Brain microvascular endothelial cell (primary cell): Measurements from ENCODE around the gene SLC35F1.

Experiments
- DNase-seq: peaks from one replicate; pipeline ENCODE4 v3.0.0-alpha.2; 2020
- H3K27ac ChIP-seq: fragments of 250-450 bp; sonication (Bioruptor Pico); 2 replicates; pipeline ENCODE4 v1.5.1; 2020; ENCODE audit warnings: mild to moderate bottlenecking, moderate library complexity
- H3K27me3 ChIP-seq: fragments of 250-450 bp; sonication (Bioruptor Pico); replicated peaks from 2 replicates; pipeline ENCODE4 v1.5.1; 2020; ENCODE audit warnings: mild to moderate bottlenecking
- H3K36me3 ChIP-seq: fragments of 250-450 bp; sonication (Bioruptor Pico); replicated peaks from 2 replicates; pipeline ENCODE4 v1.5.1; 2020; ENCODE audit warnings: mild to moderate bottlenecking
- H3K4me3 ChIP-seq: 2 replicates; pipeline ENCODE4 v1.5.1; 2011; ENCODE audit warnings: low read depth, mild to moderate bottlenecking, control low read depth, low read length, moderate library complexity
- in situ Hi-C: cut with HindIII; loops from 2 replicates; pipeline ENCODE4 v1.10.0; 2017; ENCODE audit warnings: low sequenced_read_pairs, low pct_ligation_motif_present
- TF ChIP-seq, protein P1 (sequence below): IDR thresholded peaks from 2 replicates; pipeline ENCODE4 v1.5.1; 2011; ENCODE audit warnings: low read depth, mild to moderate bottlenecking, moderate library complexity, low read length, control low read depth, inconsistent platforms; ENCODE audit errors: missing control alignments

Gene SLC35F1

DNA sequence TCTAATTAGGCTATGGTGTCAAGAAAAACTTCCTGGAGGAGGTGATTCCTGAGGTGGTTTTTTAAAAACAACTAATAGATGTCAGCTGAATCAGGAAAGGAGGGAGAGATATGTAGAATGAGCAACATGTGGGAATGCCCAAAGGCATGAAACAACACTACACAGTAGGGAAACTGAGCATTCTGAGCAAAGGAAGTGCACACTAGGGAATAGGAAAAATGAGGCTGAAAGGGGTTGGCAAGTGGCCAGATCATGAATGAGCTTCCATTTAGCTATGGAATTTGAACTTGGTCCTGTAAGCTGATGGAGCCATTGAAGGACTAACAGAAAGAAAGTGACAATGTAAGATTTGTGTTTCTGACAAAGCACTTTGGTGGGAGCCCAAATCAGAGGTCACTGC lies 16.9 kb upstream of the SLC35F1 start:
- Histone ChIP-seq H3K36me3 (no peaks in the 10 kb centered on the region), H3K27ac (no peak overlapping the region), H3K27me3 (no peaks in the 10 kb centered on the region), H3K4me3 (no peak overlapping the region)
- in situ Hi-C loops, result no loop called here
- TF ChIP-seq, protein P1, sequence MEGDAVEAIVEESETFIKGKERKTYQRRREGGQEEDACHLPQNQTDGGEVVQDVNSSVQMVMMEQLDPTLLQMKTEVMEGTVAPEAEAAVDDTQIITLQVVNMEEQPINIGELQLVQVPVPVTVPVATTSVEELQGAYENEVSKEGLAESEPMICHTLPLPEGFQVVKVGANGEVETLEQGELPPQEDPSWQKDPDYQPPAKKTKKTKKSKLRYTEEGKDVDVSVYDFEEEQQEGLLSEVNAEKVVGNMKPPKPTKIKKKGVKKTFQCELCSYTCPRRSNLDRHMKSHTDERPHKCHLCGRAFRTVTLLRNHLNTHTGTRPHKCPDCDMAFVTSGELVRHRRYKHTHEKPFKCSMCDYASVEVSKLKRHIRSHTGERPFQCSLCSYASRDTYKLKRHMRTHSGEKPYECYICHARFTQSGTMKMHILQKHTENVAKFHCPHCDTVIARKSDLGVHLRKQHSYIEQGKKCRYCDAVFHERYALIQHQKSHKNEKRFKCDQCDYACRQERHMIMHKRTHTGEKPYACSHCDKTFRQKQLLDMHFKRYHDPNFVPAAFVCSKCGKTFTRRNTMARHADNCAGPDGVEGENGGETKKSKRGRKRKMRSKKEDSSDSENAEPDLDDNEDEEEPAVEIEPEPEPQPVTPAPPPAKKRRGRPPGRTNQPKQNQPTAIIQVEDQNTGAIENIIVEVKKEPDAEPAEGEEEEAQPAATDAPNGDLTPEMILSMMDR, result no peak
- no peak for DNase-seq

DNA sequence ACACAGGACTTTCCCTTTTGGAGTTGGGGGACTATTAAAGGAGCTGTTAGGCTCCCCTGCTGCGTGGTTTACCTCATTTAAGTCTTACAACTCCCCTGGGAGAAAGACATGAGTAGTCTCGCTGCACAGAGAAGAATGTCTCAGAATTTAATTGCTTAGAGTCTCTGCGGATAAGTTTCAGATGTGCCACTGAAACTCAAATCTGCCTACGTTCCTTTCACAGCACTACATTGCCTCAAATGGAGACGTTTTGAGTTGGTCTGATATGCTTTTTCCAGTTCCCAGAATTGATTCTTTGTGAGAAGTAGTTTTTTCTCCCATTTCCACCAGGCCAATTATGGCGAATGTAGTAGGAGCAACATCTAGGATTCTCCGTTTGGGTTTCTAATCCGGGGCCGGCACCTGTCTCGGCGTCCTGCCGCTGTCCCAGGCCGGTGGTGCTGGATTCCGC lies 532 bp upstream of the SLC35F1 start:
- peak; percentile 22 for DNase-seq
- H3K4me3 ChIP-seq, result peak overlapping the region; percentile 57
- peaks cover 18% of the 10 kb centered on the region for H3K27me3 ChIP-seq
- in situ Hi-C loops, result no loop called here
- no peaks in the 10 kb centered on the region for H3K36me3 ChIP-seq
- TF ChIP-seq, protein P1, result no peak
- H3K27ac ChIP-seq, result no peak overlapping the region

DNA sequence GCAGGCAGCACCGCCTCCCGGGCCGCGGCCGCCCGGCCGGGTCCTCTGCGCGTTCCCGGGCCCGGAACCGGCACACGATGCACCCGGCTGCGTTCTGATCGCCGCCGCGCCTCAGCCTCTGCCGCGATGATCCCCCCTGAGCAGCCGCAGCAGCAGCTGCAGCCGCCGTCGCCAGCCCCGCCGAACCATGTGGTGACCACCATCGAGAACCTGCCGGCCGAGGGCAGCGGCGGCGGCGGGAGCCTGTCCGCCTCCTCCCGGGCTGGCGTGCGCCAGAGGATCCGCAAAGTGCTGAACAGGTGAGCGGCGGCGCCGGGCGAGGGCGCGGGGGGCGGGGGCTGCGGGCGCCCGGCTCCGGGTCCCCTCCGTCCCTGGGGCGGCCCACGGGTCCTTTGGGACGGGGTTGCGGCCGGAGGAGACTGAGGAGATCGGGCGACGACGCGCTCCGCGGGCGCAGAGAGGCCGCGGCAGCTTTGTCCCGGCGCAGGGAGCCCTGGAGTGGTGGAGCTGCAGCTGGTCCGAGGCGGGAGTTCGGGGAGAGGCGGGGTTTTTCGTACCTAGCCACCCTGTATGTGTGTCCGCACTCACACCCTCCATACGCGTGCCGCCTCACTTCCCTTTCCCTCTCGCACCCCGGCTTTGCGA lies 659 bp downstream of the SLC35F1 start:
- no peak for DNase-seq
- peak overlapping the region; percentile 57 for H3K4me3 ChIP-seq
- in situ Hi-C loops, result no loop called here

DNA sequence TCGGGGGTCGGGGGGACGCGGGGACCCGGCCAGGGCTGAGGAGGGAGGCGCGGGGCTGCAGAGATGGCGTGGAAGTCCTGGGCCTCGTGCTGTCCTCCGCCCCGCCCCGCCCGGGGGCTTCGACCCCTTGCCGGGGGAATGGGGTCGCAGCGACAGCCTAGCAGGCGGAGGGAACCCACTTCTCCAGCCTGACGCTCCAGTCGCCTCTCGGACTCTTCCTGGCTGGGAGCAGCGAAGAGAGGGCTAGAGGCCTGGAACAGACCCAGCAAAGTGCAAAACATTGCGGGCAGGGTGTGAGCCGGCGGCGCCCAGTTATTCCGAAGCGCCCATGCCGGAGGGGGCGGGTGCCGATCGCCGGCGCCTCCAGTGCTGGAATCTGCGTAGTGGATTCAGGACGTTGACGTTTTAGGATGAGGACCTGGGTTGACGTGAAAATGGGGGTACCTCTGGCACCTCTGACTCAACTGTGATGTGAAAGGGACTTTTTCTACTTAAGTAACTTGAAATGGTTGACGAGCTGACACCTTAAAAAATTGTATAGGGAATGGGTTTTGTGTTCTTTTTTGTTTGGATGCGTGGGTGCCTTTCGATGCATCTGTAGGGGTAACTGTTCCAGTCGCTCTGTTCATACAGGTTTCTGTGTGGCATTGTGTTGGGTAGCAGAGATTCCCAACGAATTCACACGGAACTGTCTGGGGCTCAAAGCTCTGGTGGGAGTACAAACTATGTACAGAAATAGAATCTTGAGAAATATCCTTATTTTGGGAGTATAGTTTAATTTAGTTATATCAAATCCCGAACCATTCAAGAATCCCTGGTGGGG lies 1.4 kb downstream of the SLC35F1 start:
- in situ Hi-C loops, result no loop called here
- TF ChIP-seq, protein P1, result no peak
- Histone ChIP-seq H3K27ac (no peak overlapping the region), H3K27me3 (peaks cover 18% of the 10 kb centered on the region), H3K36me3 (no peaks in the 10 kb centered on the region), H3K4me3 (peak overlapping the region; percentile 38)
- DNase-seq, result no peak

More for the DNA sequence above, 659 bp downstream of the SLC35F1 start:
- Histone ChIP-seq H3K27me3 (peaks cover 18% of the 10 kb centered on the region), H3K36me3 (no peaks in the 10 kb centered on the region), H3K27ac (no peak overlapping the region)
- TF ChIP-seq, protein P1, result no peak

DNA sequence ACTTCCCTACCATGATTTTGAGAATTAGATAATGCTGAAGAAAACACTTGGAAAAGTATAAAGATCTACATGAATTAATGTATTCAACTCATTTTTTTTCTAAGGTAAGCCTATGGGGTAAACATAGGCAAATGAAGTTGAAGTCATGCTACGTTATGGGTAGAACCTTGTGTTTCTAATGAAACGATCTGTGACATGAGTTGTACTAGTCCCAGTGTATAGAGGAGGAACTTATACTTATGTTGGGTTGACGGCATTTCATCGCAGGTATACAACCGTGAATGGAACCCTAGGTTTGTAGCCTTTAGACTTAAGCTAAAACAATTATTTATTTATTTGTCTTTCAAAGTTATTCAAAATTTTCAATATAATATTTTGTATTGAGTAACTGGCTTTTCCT lies 2.6 kb downstream of the SLC35F1 start:
- in situ Hi-C loops, result no loop called here
- H3K27me3 ChIP-seq, result peaks cover 18% of the 10 kb centered on the region

More for the DNA sequence above, 2.6 kb downstream of the SLC35F1 start:
- H3K36me3 ChIP-seq, result no peaks in the 10 kb centered on the region
- H3K27ac ChIP-seq, result no peak overlapping the region
- TF ChIP-seq, protein P1, result no peak
- H3K4me3 ChIP-seq, result no peak overlapping the region
- no peak for DNase-seq
